Kidney (tissue), 14 donors: ENCODE data around the gene NLGN1. TPM values are rescaled to one million over a fixed set of nuclear protein-coding genes. Genes with fewer than 3 reads are reported as not detected.

Source experiments
- DNase-seq, 5 donors: peaks; one replicate each; pipeline ENCODE4 v3.0.0-alpha.2; 2013 to 2020
- FAIRE-seq: peaks from 2 replicates; lab custom pipeline; 2012; peaks lifted over from hg19 to GRCh38; lab: Jason Lieb, UNC
- H3K27ac ChIP-seq, 2 donors: one replicate each; pipeline ENCODE4 v1.7.0; 2013; ENCODE audit warnings: low read depth in 2 of 2, low read length in 2 of 2, inconsistent platforms in 1 of 2
- H3K27me3 ChIP-seq: one replicate; pipeline ENCODE4 v1.7.1; 2013; ENCODE audit warnings: low read length, inconsistent platforms; ENCODE audit not compliant: control insufficient read depth, insufficient read depth
- H3K36me3 ChIP-seq, 3 donors: one replicate each; pipeline versions ENCODE4 v1.7.0 to v1.7.1; 2013; ENCODE audit warnings: low read length in 3 of 3, control low read depth in 1 of 3, inconsistent platforms in 1 of 3; ENCODE audit not compliant: insufficient read depth in 3 of 3, control insufficient read depth in 2 of 3
- H3K4me1 ChIP-seq, 3 donors: one replicate each; pipeline versions ENCODE4 v1.7.0 to v1.7.1; 2013; ENCODE audit warnings: low read length in 3 of 3, inconsistent platforms in 1 of 3, low read depth in 1 of 3; ENCODE audit not compliant: control insufficient read depth in 2 of 3, insufficient read depth in 2 of 3
- H3K4me3 ChIP-seq, 3 donors: one replicate each; pipeline versions ENCODE4 v1.7.0 to v1.8.1; 2013; ENCODE audit warnings: low read length in 3 of 3, control low read depth in 1 of 3, inconsistent platforms in 1 of 3
- H3K9ac ChIP-seq, 3 donors: one replicate each; pipeline versions ENCODE4 v1.7.0 to v1.7.1; 2013; ENCODE audit warnings: low read length in 3 of 3, control low read depth in 1 of 3, inconsistent platforms in 1 of 3
- H3K9me3 ChIP-seq, 3 donors: one replicate each; pipeline versions ENCODE4 v1.7.0 to v1.7.1; 2013; ENCODE audit warnings: low read length in 3 of 3, control low read depth in 1 of 3, inconsistent platforms in 1 of 3; ENCODE audit not compliant: control insufficient read depth in 2 of 3, insufficient read depth in 1 of 3
- CTCF ChIP-seq: IDR thresholded peaks from 3 replicates; pipeline ENCODE4 v1.5.1; 2012; ENCODE audit warnings: mild to moderate bottlenecking, moderate library complexity, borderline replicate concordance; ENCODE audit not compliant: insufficient read depth; ENCODE audit errors: extremely low read depth
- intact Hi-C: fragments of 100-400 bp; cut with DNase I; formaldehyde crosslinking; loops from one replicate; pipeline ENCODE4 v1.11.1; 2022
- polyA plus RNA-seq: library from polyadenylated mRNA; stranded (reverse); fragments of 350-450 nt; fragmentation: Illumina TruSeq; extraction: RNeasy Lipid Tissue Mini Kit (QIAGEN cat#74804); gene quantifications from one replicate; pipeline ENCODE4 v1.2.3, GENCODE V29; 2014; ENCODE audit warnings: low read depth, low replicate concordance; ENCODE audit not compliant: insufficient read depth
- total RNA-seq: library from RNA; stranded (reverse); fragmentation: NEBNext Ultra II Directional; extraction: Animal tissue kit (Norgen Biotek cat#: 25700); gene quantifications from one replicate; pipeline ENCODE4 v1.2.1, GENCODE V29; 2021
- donor health status: control.
- donor health status: control.
- donor health status: control.
- donor health status: control.
- donor health status: control.
- donor health status: DM: yes; HTN: yes; CAD: no.
- donor health status: Normal renal cell carcinoma (clear cell type).

NLGN1 gene
- total and polyA plus RNA-seq, 2 donors from 2014 or later, result 0.49 to 19.4 TPM

GRCh38 chr3:173785004-173785403 lies 387.5 kb downstream of the NLGN1 start:
- no peaks in the 10 kb centered on the region for H3K9me3 ChIP-seq
- intact Hi-C loops, result no loop called here
- H3K4me1 ChIP-seq, result no peaks in the 10 kb centered on the region
- no peak overlapping the region for H3K4me3 ChIP-seq
- TF ChIP-seq CTCF, result no peak
- H3K27ac ChIP-seq, result no peak overlapping the region
- FAIRE-seq (no peak), DNase-seq (no peak)
- no peaks in the 10 kb centered on the region for H3K36me3 ChIP-seq
- no peaks in the 10 kb centered on the region for H3K27me3 ChIP-seq
- H3K9ac ChIP-seq, result no peak overlapping the region

- Histone ChIP-seq H3K36me3 (no peaks in the 10 kb centered on the region), H3K9me3 (no peaks in the 10 kb centered on the region), H3K27ac (no peak overlapping the region), H3K4me1 (no peaks in the 10 kb centered on the region), H3K9ac (no peak overlapping the region), H3K4me3 (no peak overlapping the region), H3K27me3 (no peaks in the 10 kb centered on the region)
- DNase-seq (no peak), FAIRE-seq (no peak)
- intact Hi-C loops, result no loop called here
- no peak for TF ChIP-seq CTCF
Measured at GRCh38 chr3:173789530-173790162, 392.1 kb downstream of the NLGN1 start.

- no peak overlapping the region for H3K4me3 ChIP-seq
- no peaks in the 10 kb centered on the region for H3K27me3 ChIP-seq
- H3K4me1 ChIP-seq, result no peaks in the 10 kb centered on the region
- no peaks in the 10 kb centered on the region for H3K36me3 ChIP-seq
- H3K9ac ChIP-seq, result no peak overlapping the region
- H3K27ac ChIP-seq, result no peak overlapping the region
- H3K9me3 ChIP-seq, result no peaks in the 10 kb centered on the region
- no peak for TF ChIP-seq CTCF
- intact Hi-C loops, result no loop called here
- no peak for DNase-seq
- no peak for FAIRE-seq
Measured at GRCh38 chr3:173793963-173794362, 396.4 kb downstream of the NLGN1 start.

GRCh38 chr3:173796405-173796804 lies 398.9 kb downstream of the NLGN1 start:
- H3K4me3 ChIP-seq, result no peak overlapping the region
- no peak overlapping the region for H3K27ac ChIP-seq
- TF ChIP-seq CTCF, result no peak
- DNase-seq, result peak in 1 of 5 donors; percentile 27
- no peak overlapping the region for H3K9ac ChIP-seq
- H3K9me3 ChIP-seq, result no peaks in the 10 kb centered on the region
- H3K4me1 ChIP-seq, result no peaks in the 10 kb centered on the region
- FAIRE-seq, result no peak
- H3K27me3 ChIP-seq, result no peaks in the 10 kb centered on the region
- no peaks in the 10 kb centered on the region for H3K36me3 ChIP-seq
- intact Hi-C loops, result no loop called here
